Heart left ventricle (tissue), 16 donors: ENCODE data around the gene SNAP25. TPM values are rescaled to one million over a fixed set of nuclear protein-coding genes. Genes with fewer than 3 reads are reported as not detected.

Experiments used
- ATAC-seq, 4 donors: fragments of 200-7000 bp; cut with Tn5 transposase; one replicate each; pipeline ENCODE4 v1.9.1; 2020 to 2022; ENCODE audit warnings: moderate library complexity in 4 of 4, mild to moderate bottlenecking in 3 of 4, moderate number of reproducible peaks in 1 of 4
- DNase-seq, 5 donors: peaks; one replicate each; pipeline ENCODE4 v3.0.0-alpha.2; 2020
- H3K27ac ChIP-seq, 12 donors: fragments of 200-600 bp; sonication (generic) in 4 of 12; one replicate each; pipeline versions ENCODE4 v1.5.0 to v1.8.0; 2016 to 2022; ENCODE audit warnings: mild to moderate bottlenecking in 2 of 12
- H3K27me3 ChIP-seq, 9 donors: fragments of 200-600 bp; sonication (generic) in 2 of 9; one replicate each; pipeline versions ENCODE4 v1.5.1 to v1.8.0; 2016 to 2022; ENCODE audit warnings: mild to moderate bottlenecking in 3 of 9
- H3K36me3 ChIP-seq, 9 donors: fragments of 200-600 bp; sonication (generic) in 2 of 9; one replicate each; pipeline versions ENCODE4 v1.5.0 to v1.8.0; 2018 to 2022; ENCODE audit warnings: mild to moderate bottlenecking in 2 of 9
- H3K4me1 ChIP-seq, 12 donors: fragments of 200-600 bp; sonication (generic) in 4 of 12; one replicate each; pipeline versions ENCODE4 v1.5.0 to v1.8.0; 2016 to 2022; ENCODE audit warnings: mild to moderate bottlenecking in 3 of 12
- H3K4me3 ChIP-seq, 12 donors: fragments of 200-600 bp; sonication (generic) in 4 of 12; one replicate each; pipeline versions ENCODE4 v1.5.0 to v1.8.0; 2017 to 2022; ENCODE audit warnings: mild to moderate bottlenecking in 9 of 12, moderate library complexity in 4 of 12
- H3K9me3 ChIP-seq, 12 donors: fragments of 200-600 bp; sonication (generic) in 4 of 12; one replicate each; pipeline versions ENCODE4 v1.5.0 to v1.8.0; 2016 to 2022; ENCODE audit warnings: mild to moderate bottlenecking in 1 of 12
- CTCF ChIP-seq, 12 donors: fragments of 200-600 bp; sonication (generic) in 4 of 12; IDR thresholded peaks; one replicate each; pipeline versions ENCODE4 v1.5.0 to v1.8.0; 2018 to 2022; ENCODE audit warnings: antibody characterized with exemption in 12 of 12, mild to moderate bottlenecking in 5 of 12
- POLR2A ChIP-seq, 2 donors: fragments of 450-650 bp; IDR thresholded peaks; one replicate each; pipeline ENCODE4 v1.6.1; 2017; ENCODE audit warnings: antibody characterized with exemption in 2 of 2, mild to moderate bottlenecking in 2 of 2, moderate library complexity in 2 of 2
- WGBS, 4 donors: extraction: QIAGEN DNeasy Blood & Tissue Kit in 2 of 4; methylation state at CpG; one replicate each; pipeline versions ENCODE4 v1.1.5 to v1.1.7; 2013 to 2018; 5-methylcytosine and 5-hydroxymethylcytosine counted together
- intact Hi-C, 10 donors: fragments of 100-400 bp; cut with DNase I; formaldehyde crosslinking; loops; one replicate each; pipeline versions ENCODE4 v1.11.1 to v1.14.2; 2022
- polyA plus RNA-seq, 2 donors: library from polyadenylated mRNA; stranded (reverse); fragments of 200-250 nt; gene quantifications; one replicate each; pipeline ENCODE4 v1.2.3, GENCODE V29; 2013
- total RNA-seq, 9 donors: library from RNA; depleted of rRNA in 2 of 9; stranded (reverse); fragments of >200 nt in 2 of 9; fragmentation: NEBNext Ultra II Directional in 3 of 9; extraction: Animal tissue kit (Norgen Biotek cat#: 25700) in 3 of 9; gene quantifications; one replicate each; pipeline versions ENCODE4 v1.1.0 to v1.2.4, GENCODE V29; 2016 to 2023
- donor health status: ischemic (EF 13 %, LVEDD 7.1; RV severe dilation, severe dysfunction).
- donor health status: healthy with polysubstance abuse.
- donor health status: DM: no; HTN: yes; CAD: no.
- donor health status: DM: no; HTN: no; CAD: no.
- donor health status: ischemic (EF 25% LVEDD 6.9; RV normal size, moderate dysfunction).
- donor health status: ischemic (EF 25% LVEDD 5.7; RV mildly dilated, moderate dysfunction).
- donor health status: healthy.
- donor health status: DM: yes; HTN: yes; CAD: no.
- donor health status: ischemic (EF 35%, LVEDD 5.7; RV mildly dilated, moderate dysfunction).
- donor health status: nonischemic (EF 11% LVEDD 7.7; RV severe dilation, severe dysfunction).
- donor health status: DM: yes; HTN: yes; CAD: no.
- donor health status: PGD.
- donor health status: ischemic (EF 29% LVEDD 5.4; RV normal size, mild dysfunction).
- donor health status: nonischemic (EF 23%, LVEDD 6.1; RV moderate dilation, normal function).

Gene SNAP25
- total and polyA plus RNA-seq, 11 donors = 0.10 to 0.91 (median 0.40) TPM; not detected in 5

- TF ChIP-seq CTCF (IDR thresholded peaks at IDR 0.05) (no peak), POLR2A (IDR thresholded peaks at IDR 0.05) (no peak)
- Histone ChIP-seq H3K9me3 (no peaks in the 10 kb centered on the region), H3K27ac (no peak overlapping the region), H3K36me3 (no peaks in the 10 kb centered on the region), H3K4me3 (no peak overlapping the region), H3K4me1 (no peaks in the 10 kb centered on the region), H3K27me3 (peaks cover 0 to 3% (median 0%) of the 10 kb centered on the region in 9 donors)
- ATAC-seq (no peak), DNase-seq (no peak)
- intact Hi-C loops = no loop called here
Observed at GRCh38 chr20:10231290-10231689, 12.7 kb downstream of the SNAP25 start.

GRCh38 chr20:10236540-10237533 is 18.2 kb downstream of the SNAP25 start:
- TF ChIP-seq CTCF (IDR thresholded peaks at IDR 0.05) = no peak
- TF ChIP-seq POLR2A (IDR thresholded peaks at IDR 0.05) = no peak
- ATAC-seq (no peak), DNase-seq (no peak)
- WGBS, 4 donors = 70 to 78% (median 74%) methylated on average over 10 of the region's 10 CpGs
- no peak overlapping the region for H3K27ac ChIP-seq
- H3K27me3 ChIP-seq = peaks cover 0 to 3% (median 0%) of the 10 kb centered on the region in 9 donors
- H3K9me3 ChIP-seq = no peaks in the 10 kb centered on the region
- no peak overlapping the region for H3K4me3 ChIP-seq
- H3K4me1 ChIP-seq = no peaks in the 10 kb centered on the region
- no peaks in the 10 kb centered on the region for H3K36me3 ChIP-seq
- intact Hi-C loops = no loop called here

DNA sequence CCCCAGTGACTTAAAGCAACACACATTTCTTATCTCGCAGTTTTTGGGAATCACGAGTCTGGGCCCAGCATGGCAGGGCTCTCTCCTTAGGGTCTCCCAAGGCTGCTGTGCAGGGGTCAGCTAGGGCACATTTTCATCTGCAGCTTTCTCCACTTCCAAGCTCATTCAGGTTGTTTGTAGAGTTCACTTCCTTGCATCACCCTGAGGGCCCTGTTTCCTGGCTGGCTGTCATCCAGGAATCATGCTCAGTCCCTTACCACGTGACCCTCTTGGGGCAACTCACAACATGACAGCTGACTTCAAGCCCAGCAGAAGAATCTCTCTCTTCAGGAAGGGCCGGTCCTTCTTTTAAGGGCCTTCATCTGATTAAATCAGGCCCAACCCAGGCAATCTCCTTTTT is 21.3 kb downstream of the SNAP25 start:
- Histone ChIP-seq H3K4me1 (no peaks in the 10 kb centered on the region), H3K27me3 (no peaks in the 10 kb centered on the region), H3K9me3 (no peaks in the 10 kb centered on the region), H3K36me3 (no peaks in the 10 kb centered on the region), H3K27ac (no peak overlapping the region), H3K4me3 (no peak overlapping the region)
- no peak for DNase-seq
- WGBS, 4 donors = 23 to 29% (median 27%) methylated on average over 4 of the region's 4 CpGs
- no peak for ATAC-seq
- no peak for TF ChIP-seq POLR2A (IDR thresholded peaks at IDR 0.05)
- intact Hi-C loops = no loop called here

- DNase-seq (no peak), ATAC-seq (no peak)
- intact Hi-C loops = no loop called here
- H3K4me3 ChIP-seq = no peak overlapping the region
- no peak overlapping the region for H3K27ac ChIP-seq
- H3K27me3 ChIP-seq = no peaks in the 10 kb centered on the region
- TF ChIP-seq CTCF (IDR thresholded peaks at IDR 0.05) (no peak), POLR2A (IDR thresholded peaks at IDR 0.05) (no peak)
- H3K36me3 ChIP-seq = no peaks in the 10 kb centered on the region
- WGBS, 4 donors = 75 to 87% (median 82%) methylated on average over 7 to 8 of the region's 8 CpGs
- H3K4me1 ChIP-seq = no peaks in the 10 kb centered on the region
- H3K9me3 ChIP-seq = no peaks in the 10 kb centered on the region
Observed at GRCh38 chr20:10240655-10241054, 22.0 kb downstream of the SNAP25 start.
